Ascending aorta (tissue), 2 donors: ENCODE measurements around the gene ENTPD6. TPM values are rescaled to one million over a fixed set of nuclear protein-coding genes. Genes with fewer than 3 reads are reported as not detected.

Source experiments
- DNase-seq, 2 donors: peaks; one replicate each; pipeline ENCODE4 v3.0.0-alpha.2; 2019; ENCODE audit warnings: low spot score in 2 of 2
- H3K27ac ChIP-seq, 2 donors: fragments of 200-600 bp; sonication (generic); one replicate each; pipeline ENCODE4 v1.5.1; 2016 to 2017; ENCODE audit warnings: mild to moderate bottlenecking in 1 of 2
- H3K27me3 ChIP-seq: fragments of 200-600 bp; sonication (generic); one replicate; pipeline ENCODE4 v1.5.1; 2017
- H3K36me3 ChIP-seq, 2 donors: fragments of 200-600 bp; sonication (generic); one replicate each; pipeline ENCODE4 v1.5.1; 2016
- H3K4me1 ChIP-seq, 2 donors: fragments of 200-600 bp; sonication (generic); one replicate each; pipeline ENCODE4 v1.5.1; 2016 to 2017; ENCODE audit warnings: mild to moderate bottlenecking in 1 of 2
- H3K4me3 ChIP-seq, 2 donors: fragments of 200-600 bp; sonication (generic); one replicate each; pipeline ENCODE4 v1.5.1; 2016 to 2017; ENCODE audit warnings: mild to moderate bottlenecking in 1 of 2
- H3K9me3 ChIP-seq, 2 donors: fragments of 200-600 bp; sonication (generic); one replicate each; pipeline ENCODE4 v1.5.1; 2016
- CTCF ChIP-seq, 3 experiments: fragments of 200-600 bp in 2 of 3; fragments of 450-650 bp in 1 of 3; sonication (generic) in 2 of 3; IDR thresholded peaks; one replicate each; pipeline ENCODE4 v1.5.1; 2016 to 2019; ENCODE audit warnings: antibody characterized with exemption in 3 of 3, mild to moderate bottlenecking in 1 of 3, moderate library complexity in 1 of 3
- intact Hi-C: fragments of 100-400 bp; cut with DNase I; formaldehyde crosslinking; loops from one replicate; pipeline ENCODE4 v1.15.1; 2023
- total RNA-seq: library from RNA; depleted of rRNA; stranded (reverse); fragments of >200 nt; gene quantifications from one replicate; pipeline ENCODE4 v1.1.0, GENCODE V29; 2016

The ENTPD6 gene
- total RNA-seq, 1 donor from 2014 or later: 66.5 TPM

DNA sequence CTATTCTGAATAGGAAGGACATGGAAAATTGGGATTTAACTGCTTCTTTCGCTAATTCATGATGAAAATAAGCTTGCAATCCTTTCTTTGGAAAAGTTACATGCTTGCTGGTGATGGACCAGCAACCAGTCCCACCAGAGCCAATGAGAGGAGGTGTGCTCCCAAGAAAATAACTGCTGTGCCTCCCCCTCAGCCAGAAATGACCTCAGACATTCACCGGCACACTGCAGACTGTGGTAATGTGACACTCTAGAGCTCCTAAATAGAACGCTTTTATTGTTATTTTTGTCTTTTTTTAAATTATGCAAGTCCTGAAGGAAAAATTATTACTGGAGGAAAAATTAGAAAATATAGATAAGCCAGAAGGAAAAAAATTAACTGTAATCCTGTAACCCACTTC, 55.0 kb downstream of the ENTPD6 start:
- Histone ChIP-seq H3K27ac (peak overlapping the region in 1 of 2 donors; percentile 49), H3K27me3 (no peaks in the 10 kb centered on the region), H3K36me3 (peaks cover 0 to 8% of the 10 kb centered on the region in 2 donors), H3K4me3 (peak overlapping the region; percentile 77 to 98), H3K4me1 (peaks cover 12 to 46% of the 10 kb centered on the region in 2 donors), H3K9me3 (no peaks in the 10 kb centered on the region)
- intact Hi-C loops: no loop called here
- TF ChIP-seq CTCF (IDR thresholded peaks at IDR 0.05): no peak
- peak in 1 of 2 donors; percentile 51 for DNase-seq

- Histone ChIP-seq H3K9me3 (no peaks in the 10 kb centered on the region), H3K4me3 (peak overlapping the region; percentile 77 to 98), H3K4me1 (peaks cover 12 to 51% of the 10 kb centered on the region in 2 donors), H3K36me3 (peaks cover 0 to 8% of the 10 kb centered on the region in 2 donors), H3K27ac (no peak overlapping the region), H3K27me3 (no peaks in the 10 kb centered on the region)
- intact Hi-C loops: no loop called here
- no peak for DNase-seq
- no peak for TF ChIP-seq CTCF (IDR thresholded peaks at IDR 0.05)
These were observed 55.5 kb downstream of the ENTPD6 start for GRCh38 chr20:25251019-25251418.

- no peak overlapping the region for H3K4me3 ChIP-seq
- H3K27ac ChIP-seq: no peak overlapping the region
- intact Hi-C loops: no loop called here
- H3K36me3 ChIP-seq: peaks cover 0 to 8% of the 10 kb centered on the region in 2 donors
- H3K27me3 ChIP-seq: no peaks in the 10 kb centered on the region
- DNase-seq: no peak
- no peaks in the 10 kb centered on the region for H3K9me3 ChIP-seq
- no peak for TF ChIP-seq CTCF (IDR thresholded peaks at IDR 0.05)
- peaks cover 12 to 52% of the 10 kb centered on the region in 2 donors for H3K4me1 ChIP-seq
These were observed 56.0 kb downstream of the ENTPD6 start for GRCh38 chr20:25251558-25251957.

GRCh38 chr20:25252230-25252651, 56.7 kb downstream of the ENTPD6 start:
- Histone ChIP-seq H3K27ac (no peak overlapping the region), H3K9me3 (no peaks in the 10 kb centered on the region), H3K4me3 (no peak overlapping the region), H3K27me3 (no peaks in the 10 kb centered on the region), H3K36me3 (peaks cover 0 to 8% of the 10 kb centered on the region in 2 donors), H3K4me1 (peaks cover 8 to 49% of the 10 kb centered on the region in 2 donors)
- no peak for TF ChIP-seq CTCF (IDR thresholded peaks at IDR 0.05)
- intact Hi-C loops: no loop called here
- DNase-seq: peak in 1 of 2 donors; percentile 53

GRCh38 chr20:25252686-25253421, 57.3 kb downstream of the ENTPD6 start:
- no peaks in the 10 kb centered on the region for H3K27me3 ChIP-seq
- H3K9me3 ChIP-seq: no peaks in the 10 kb centered on the region
- intact Hi-C loops: no loop called here
- peak in 1 of 2 donors; percentile 40 for DNase-seq
- peaks cover 0 to 8% of the 10 kb centered on the region in 2 donors for H3K36me3 ChIP-seq
- no peak overlapping the region for H3K4me3 ChIP-seq
- no peak overlapping the region for H3K27ac ChIP-seq
- TF ChIP-seq CTCF (IDR thresholded peaks at IDR 0.05): no peak
- peaks cover 8 to 49% of the 10 kb centered on the region in 2 donors for H3K4me1 ChIP-seq
